GM21528 (cell line): ENCODE results near the gene GPC4.

ENCODE experiments used
- ATAC-seq: cut with Tn5 transposase; IDR thresholded peaks from one replicate; pipeline ENCODE4 v1.9.1; 2021; ENCODE audit warnings: mild to moderate bottlenecking, moderate library complexity; ENCODE audit not compliant: unreplicated experiment, low FRiP score

Gene GPC4

GRCh38 chrX:133250184-133251100, 164.8 kb downstream of the GPC4 start:
- ATAC-seq = no peak
